Left lung (tissue), 14 donors: ENCODE results near the gene TFAP2C. TPM values are rescaled to one million over a fixed set of nuclear protein-coding genes. Genes with fewer than 3 reads are reported as not detected.

Experiments used
- ATAC-seq: fragments of 200-7000 bp; cut with Tn5 transposase; one replicate; pipeline ENCODE4 v1.9.1; 2020; ENCODE audit warnings: moderate library complexity
- DNase-seq, 4 donors: peaks; one replicate each; pipeline ENCODE4 v3.0.0-alpha.2; 2013 to 2020
- H3K27ac ChIP-seq, 2 donors: fragments of 200-600 bp; sonication (generic) in 1 of 2; one replicate each; pipeline versions ENCODE4 v1.5.0 to v1.8.0; 2020 to 2021
- H3K27me3 ChIP-seq, 2 donors: fragments of 200-600 bp; sonication (generic) in 1 of 2; one replicate each; pipeline versions ENCODE4 v1.5.0 to v1.8.0; 2020 to 2021
- H3K36me3 ChIP-seq, 2 donors: fragments of 200-600 bp; sonication (generic) in 1 of 2; one replicate each; pipeline versions ENCODE4 v1.5.0 to v1.8.0; 2020 to 2021
- H3K4me1 ChIP-seq, 2 donors: fragments of 200-600 bp; one replicate each; pipeline ENCODE4 v1.8.0; 2021
- H3K4me3 ChIP-seq, 2 donors: fragments of 200-600 bp; sonication (generic) in 1 of 2; one replicate each; pipeline versions ENCODE4 v1.5.0 to v1.8.0; 2020 to 2021; ENCODE audit warnings: mild to moderate bottlenecking in 1 of 2
- H3K9me3 ChIP-seq, 2 donors: fragments of 200-600 bp; sonication (generic) in 1 of 2; one replicate each; pipeline versions ENCODE4 v1.5.0 to v1.8.0; 2020 to 2021
- intact Hi-C, 2 donors: fragments of 100-400 bp; cut with DNase I; formaldehyde crosslinking; loops; one replicate each; pipeline versions ENCODE4 v1.11.2 to v1.14.2; 2022
- long read RNA-seq, 12 donors: library from polyadenylated mRNA in 2 of 12; unstranded in 2 of 12; transcript quantifications; one replicate each; pipeline ENCODE4 v2.0.0 and lab custom pipeline, GENCODE V29; 2019 to 2026
- polyA plus RNA-seq, 6 donors: library from polyadenylated mRNA; unstranded; fragments of 120-200 nt; gene quantifications; one replicate each; pipeline ENCODE4 v1.2.1, GENCODE V29; 2013; ENCODE audit not compliant: insufficient read length in 6 of 6
- total RNA-seq, 2 donors: library from RNA; stranded (reverse); fragmentation: NEBNext Ultra II Directional; extraction: Animal tissue kit (Norgen Biotek cat#: 25700); gene quantifications; one replicate each; pipeline ENCODE4 v1.2.1, GENCODE V29; 2021
- TF ChIP-seq, protein P1 (sequence below), 2 donors: fragments of 200-600 bp; sonication (generic) in 1 of 2; IDR thresholded peaks; one replicate each; pipeline versions ENCODE4 v1.5.0 to v1.8.0; 2021; ENCODE audit warnings: antibody characterized with exemption in 2 of 2
- donor health status: DM: no; HTN: yes; CAD: no.
- donor health status: DM: no; HTN: no; CAD: no.

Gene TFAP2C
- total RNA-seq (1 to 10 TPM; 3.7 to 4.1 TPM), polyA plus RNA-seq (1 to 10 TPM; 2.4 to 3.6 (median 3.2) TPM)
- long read RNA-seq, donor 1: 0 reads
- long read RNA-seq, donor 2, partial matches to known transcripts: 0 of 1 reads
- long read RNA-seq, donor 2, other reads (novel, unspliced or antisense): 0 of 1 reads
- long read RNA-seq, donor 3, partial matches to known transcripts: 0 of 1 reads
- long read RNA-seq, donor 3, other reads (novel, unspliced or antisense): 0 of 1 reads
- long read RNA-seq, donor 4, partial matches to known transcripts: 0 of 1 reads
- long read RNA-seq, donor 4, other reads (novel, unspliced or antisense): 1 of 1 reads
- long read RNA-seq, donor 5: 0 reads
- long read RNA-seq, donor 6, partial matches to known transcripts: 17 of 18 reads
- long read RNA-seq, donor 6, other reads (novel, unspliced or antisense): 0 of 18 reads
- long read RNA-seq, donor 7, partial matches to known transcripts: 0 of 1 reads
- long read RNA-seq, donor 7, other reads (novel, unspliced or antisense): 0 of 1 reads
- long read RNA-seq, donor 8: 0 reads
- long read RNA-seq, donor 9: 0 reads
- long read RNA-seq, donor 10, partial matches to known transcripts: 1 of 1 reads
- long read RNA-seq, donor 10, other reads (novel, unspliced or antisense): 0 of 1 reads
- long read RNA-seq, donor 11: 0 reads
- long read RNA-seq, donor 12: 0 reads

DNA sequence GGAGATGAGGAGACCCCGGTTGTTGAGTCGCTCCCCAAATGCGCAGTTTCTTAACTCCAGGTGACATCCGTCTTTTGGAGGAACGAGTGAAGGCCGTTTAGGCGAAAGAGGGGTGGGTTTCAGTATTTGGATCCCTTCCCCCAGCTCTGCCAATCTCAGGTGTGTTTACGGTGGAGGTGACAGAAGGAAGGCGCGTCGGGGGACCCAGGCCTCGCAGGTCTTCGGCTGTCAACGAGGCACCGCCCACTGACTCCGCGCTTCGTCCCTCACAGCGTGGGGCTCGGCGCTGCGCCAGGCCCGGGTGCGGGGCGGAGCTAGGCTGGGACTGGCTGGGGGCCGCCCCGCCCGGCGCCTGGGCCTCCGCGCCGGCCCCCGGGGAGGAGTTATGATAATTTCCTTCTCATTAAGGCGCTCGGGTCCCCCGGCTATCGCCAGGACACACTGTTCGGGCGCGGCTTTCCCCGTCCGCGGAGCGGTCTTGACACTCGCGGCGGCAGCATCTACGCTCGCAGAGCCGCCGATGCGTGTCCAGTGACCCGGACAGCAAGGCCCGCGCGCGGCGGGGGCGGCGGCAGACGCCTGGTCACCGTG lies at the start of gene TFAP2C:
Gene TFAP2C (plus strand): TSS at position 434 of the 591 bp plus-strand sequence. CDS start 239 bp downstream, outside the sequence.
- TF ChIP-seq, protein P1, sequence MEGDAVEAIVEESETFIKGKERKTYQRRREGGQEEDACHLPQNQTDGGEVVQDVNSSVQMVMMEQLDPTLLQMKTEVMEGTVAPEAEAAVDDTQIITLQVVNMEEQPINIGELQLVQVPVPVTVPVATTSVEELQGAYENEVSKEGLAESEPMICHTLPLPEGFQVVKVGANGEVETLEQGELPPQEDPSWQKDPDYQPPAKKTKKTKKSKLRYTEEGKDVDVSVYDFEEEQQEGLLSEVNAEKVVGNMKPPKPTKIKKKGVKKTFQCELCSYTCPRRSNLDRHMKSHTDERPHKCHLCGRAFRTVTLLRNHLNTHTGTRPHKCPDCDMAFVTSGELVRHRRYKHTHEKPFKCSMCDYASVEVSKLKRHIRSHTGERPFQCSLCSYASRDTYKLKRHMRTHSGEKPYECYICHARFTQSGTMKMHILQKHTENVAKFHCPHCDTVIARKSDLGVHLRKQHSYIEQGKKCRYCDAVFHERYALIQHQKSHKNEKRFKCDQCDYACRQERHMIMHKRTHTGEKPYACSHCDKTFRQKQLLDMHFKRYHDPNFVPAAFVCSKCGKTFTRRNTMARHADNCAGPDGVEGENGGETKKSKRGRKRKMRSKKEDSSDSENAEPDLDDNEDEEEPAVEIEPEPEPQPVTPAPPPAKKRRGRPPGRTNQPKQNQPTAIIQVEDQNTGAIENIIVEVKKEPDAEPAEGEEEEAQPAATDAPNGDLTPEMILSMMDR (IDR thresholded peaks at IDR 0.05): no peak
- Histone ChIP-seq H3K9me3 (no peaks in the 10 kb centered on the region), H3K27me3 (peaks cover 88 to 100% of the 10 kb centered on the region in 2 donors), H3K27ac (peak within 1 kb of the TSS in 1 of 2 donors; percentile 45), H3K4me3 (peak within 1 kb of the TSS; percentile 35 to 37), H3K36me3 (no peaks in the 10 kb centered on the region), H3K4me1 (peaks cover 0 to 30% of the 10 kb centered on the region in 2 donors)
- ATAC-seq (peak; percentile 86), DNase-seq (peak; percentile 45 to 89 (median 78))
- intact Hi-C loops: no loop called here

DNA sequence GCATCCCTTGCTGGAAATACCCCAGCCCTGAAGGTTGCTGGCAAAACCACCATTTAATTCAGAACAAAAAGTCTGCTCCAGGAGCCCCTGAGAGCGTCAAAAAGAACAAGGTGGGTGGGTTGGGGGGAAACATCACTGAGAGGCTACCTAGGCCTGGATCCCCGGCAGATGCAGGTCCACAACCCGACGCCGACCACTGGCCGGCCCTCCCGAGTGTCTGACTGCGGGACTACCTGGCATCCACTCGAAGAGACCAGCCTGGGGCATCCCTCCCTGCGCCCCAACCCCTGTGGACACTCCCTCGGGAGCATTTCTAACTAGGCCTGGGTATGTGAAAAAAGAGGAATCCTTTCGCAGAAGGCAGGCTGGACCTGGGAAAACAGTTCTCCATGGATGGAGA lies 48.9 kb upstream of the TFAP2C start:
- Histone ChIP-seq H3K27ac (no peak overlapping the region), H3K36me3 (no peaks in the 10 kb centered on the region), H3K27me3 (peaks cover 0 to 9% of the 10 kb centered on the region in 2 donors), H3K9me3 (no peaks in the 10 kb centered on the region), H3K4me3 (no peak overlapping the region), H3K4me1 (no peaks in the 10 kb centered on the region)
- ATAC-seq (no peak), DNase-seq (no peak)
- TF ChIP-seq, protein P1 (IDR thresholded peaks at IDR 0.05): no peak
- intact Hi-C loops: no loop called here

DNA sequence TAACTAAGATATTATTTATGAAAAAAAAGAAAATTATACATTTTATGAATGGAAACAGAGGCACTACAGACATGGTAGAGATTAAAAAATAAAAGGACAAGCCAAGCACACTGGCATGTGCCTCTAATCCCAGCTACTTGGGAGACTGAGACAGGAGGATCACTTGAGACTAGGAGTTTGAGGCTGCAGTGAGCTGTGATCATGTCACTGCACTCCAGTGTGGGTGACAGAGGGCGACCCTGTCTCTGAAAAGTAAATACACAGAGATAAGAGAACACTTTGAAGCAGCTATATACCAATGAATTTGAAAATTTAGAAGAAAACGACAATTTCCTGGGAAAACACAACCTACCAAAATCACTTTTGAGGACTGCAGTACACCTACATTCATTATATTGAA lies 47.4 kb upstream of the TFAP2C start:
- DNase-seq (no peak), ATAC-seq (no peak)
- peaks cover 0 to 10% of the 10 kb centered on the region in 2 donors for H3K27me3 ChIP-seq
- H3K27ac ChIP-seq: no peak overlapping the region
- no peak overlapping the region for H3K4me3 ChIP-seq
- H3K4me1 ChIP-seq: no peaks in the 10 kb centered on the region
- TF ChIP-seq, protein P1 (IDR thresholded peaks at IDR 0.05): no peak
- intact Hi-C loops: no loop called here
- H3K36me3 ChIP-seq: no peaks in the 10 kb centered on the region
- H3K9me3 ChIP-seq: no peaks in the 10 kb centered on the region

DNA sequence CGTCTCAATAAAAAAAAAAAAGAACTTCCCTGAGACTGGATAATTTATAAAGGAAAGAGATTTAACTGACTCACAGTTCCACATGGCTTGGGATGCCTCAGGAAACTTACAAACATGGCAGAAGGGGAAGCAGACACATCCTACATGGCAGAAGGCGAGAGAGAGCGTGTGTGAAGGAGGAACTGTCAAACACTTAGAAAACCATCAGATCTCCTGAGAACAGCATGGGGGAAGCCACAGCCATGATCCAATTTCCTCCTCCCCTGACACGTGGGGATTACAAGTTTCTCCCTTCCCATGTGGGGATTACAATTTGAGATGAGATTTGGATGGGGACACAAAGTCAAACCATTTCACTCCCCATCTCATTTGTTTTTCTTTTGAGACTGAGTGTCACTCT lies 46.6 kb upstream of the TFAP2C start:
- H3K4me3 ChIP-seq: no peak overlapping the region
- intact Hi-C loops: no loop called here
- TF ChIP-seq, protein P1 (IDR thresholded peaks at IDR 0.05): no peak
- H3K4me1 ChIP-seq: no peaks in the 10 kb centered on the region
- no peaks in the 10 kb centered on the region for H3K36me3 ChIP-seq
- H3K27ac ChIP-seq: no peak overlapping the region
- no peak for DNase-seq
- ATAC-seq: no peak
- no peaks in the 10 kb centered on the region for H3K9me3 ChIP-seq
- H3K27me3 ChIP-seq: peaks cover 0 to 17% of the 10 kb centered on the region in 2 donors

DNA sequence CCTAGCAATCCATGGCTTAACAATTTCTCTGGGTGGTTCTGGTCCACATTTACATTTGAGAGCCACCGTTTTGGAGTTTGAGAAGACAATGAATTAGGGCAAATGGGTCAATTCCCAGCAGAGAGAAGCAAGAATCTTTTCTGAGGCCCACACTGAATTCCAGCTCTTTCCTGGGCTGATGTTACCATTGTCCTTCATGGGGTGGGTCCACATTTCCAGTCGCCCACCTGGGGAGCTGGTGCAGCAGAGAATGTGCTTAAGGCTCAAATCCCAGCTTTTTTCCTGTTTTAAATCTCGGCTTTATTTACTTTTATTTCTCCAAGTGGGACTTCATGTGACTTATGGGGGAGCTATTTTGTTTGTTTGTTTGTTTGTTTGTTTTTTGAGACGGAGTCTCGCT lies 44.2 kb upstream of the TFAP2C start:
- Histone ChIP-seq H3K9me3 (no peaks in the 10 kb centered on the region), H3K27ac (no peak overlapping the region), H3K27me3 (peaks cover 0 to 20% of the 10 kb centered on the region in 2 donors), H3K36me3 (no peaks in the 10 kb centered on the region), H3K4me1 (no peaks in the 10 kb centered on the region), H3K4me3 (no peak overlapping the region)
- ATAC-seq: no peak
- TF ChIP-seq, protein P1 (IDR thresholded peaks at IDR 0.05): no peak
- no peak for DNase-seq
- intact Hi-C loops: no loop called here
